Type B pancreatic cell (in vitro differentiated cells): ENCODE data around the gene ILDR1. TPM values are rescaled to one million over a fixed set of nuclear protein-coding genes. Genes with fewer than 3 reads are reported as not detected.

ENCODE experiments used
- DNase-seq: peaks from one replicate; pipeline ENCODE4 v3.0.0; 2021; ENCODE audit warnings: mixed read lengths; ENCODE audit not compliant: unreplicated experiment; ENCODE audit errors: extremely low spot score
- H3K27ac Mint-ChIP-seq: 2 replicates; pipeline ENCODE4 v1.8.0; 2021; ENCODE audit warnings: mild to moderate bottlenecking, mixed read lengths
- H3K27me3 Mint-ChIP-seq: 2 replicates; pipeline ENCODE4 v1.8.0; 2021; ENCODE audit warnings: mixed read lengths
- H3K36me3 Mint-ChIP-seq: 2 replicates; pipeline ENCODE4 v1.8.0; 2021; ENCODE audit warnings: mixed read lengths
- H3K4me1 Mint-ChIP-seq: one replicate; pipeline ENCODE4 v1.8.0; 2021; ENCODE audit warnings: mixed read lengths; ENCODE audit not compliant: unreplicated experiment
- H3K4me3 Mint-ChIP-seq: 2 replicates; pipeline ENCODE4 v1.8.0; 2021; ENCODE audit warnings: mild to moderate bottlenecking, mixed read lengths
- H3K9me3 Mint-ChIP-seq: 2 replicates; pipeline ENCODE4 v1.8.0; 2021; ENCODE audit warnings: mixed read lengths
- total RNA-seq: library from RNA; stranded (reverse); gene quantifications from 2 replicates; pipeline ENCODE4 v1.2.1, GENCODE V29; 2021; ENCODE audit warnings: low replicate concordance
- TF ChIP-seq, protein P1 (sequence below): fragments of 200-600 bp; sonication (generic); conservative IDR thresholded peaks from 2 replicates; pipeline ENCODE4 v1.5.0; 2021; ENCODE audit warnings: antibody characterized with exemption, mild to moderate bottlenecking

Gene ILDR1
- total RNA-seq, 1 donor from 2014 or later: 2.6 TPM

DNA sequence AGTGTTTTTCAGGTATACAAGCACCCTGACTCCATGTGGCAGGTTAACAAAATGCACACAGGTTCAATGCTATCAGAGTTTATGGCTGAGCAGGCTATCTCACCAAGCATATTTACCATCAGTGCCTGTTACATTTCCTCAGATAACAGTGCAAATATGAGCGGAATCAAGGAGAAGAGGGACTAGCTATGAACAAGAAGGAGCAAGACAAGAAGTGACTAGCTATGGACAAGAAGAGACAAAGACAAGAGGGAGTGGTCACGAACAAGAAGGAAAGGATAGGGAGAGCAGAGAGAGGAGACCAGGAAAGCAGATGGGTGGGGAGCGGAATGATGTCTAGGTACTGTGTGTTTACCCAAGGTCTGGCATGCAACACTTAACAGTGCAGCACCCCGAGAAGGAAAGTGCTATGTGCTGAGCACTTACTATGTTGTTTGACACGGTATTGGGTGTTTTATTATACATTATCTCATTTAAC, 8.6 kb downstream of the ILDR1 start:
- no peaks in the 10 kb centered on the region for H3K4me1 Mint-ChIP-seq
- peaks cover 13% of the 10 kb centered on the region for H3K27me3 Mint-ChIP-seq
- no peak for DNase-seq

DNA sequence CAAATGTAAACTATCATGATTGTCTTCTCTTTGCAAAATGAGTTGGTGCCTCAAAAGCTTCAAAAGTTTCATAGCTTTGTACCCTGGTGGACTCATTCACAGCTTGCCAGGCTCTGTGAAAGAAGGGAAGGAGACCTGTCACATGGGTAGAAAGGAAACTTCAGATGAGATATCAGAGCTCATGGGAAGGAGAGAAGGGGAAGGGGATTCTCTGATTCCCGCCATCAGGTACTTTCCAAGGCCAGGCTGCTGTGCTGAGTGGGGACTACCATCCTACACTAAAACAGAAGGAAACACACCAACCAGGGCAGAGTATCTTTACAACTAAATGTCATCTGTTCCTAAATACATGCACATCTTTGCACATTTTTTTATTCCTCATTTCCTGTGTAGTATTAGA, 9.2 kb downstream of the ILDR1 start:
- Mint-ChIP-seq H3K27ac (no peak overlapping the region), H3K27me3 (peaks cover 13% of the 10 kb centered on the region), H3K4me1 (no peaks in the 10 kb centered on the region), H3K9me3 (no peaks in the 10 kb centered on the region), H3K36me3 (no peaks in the 10 kb centered on the region), H3K4me3 (no peak overlapping the region)
- TF ChIP-seq, protein P1, sequence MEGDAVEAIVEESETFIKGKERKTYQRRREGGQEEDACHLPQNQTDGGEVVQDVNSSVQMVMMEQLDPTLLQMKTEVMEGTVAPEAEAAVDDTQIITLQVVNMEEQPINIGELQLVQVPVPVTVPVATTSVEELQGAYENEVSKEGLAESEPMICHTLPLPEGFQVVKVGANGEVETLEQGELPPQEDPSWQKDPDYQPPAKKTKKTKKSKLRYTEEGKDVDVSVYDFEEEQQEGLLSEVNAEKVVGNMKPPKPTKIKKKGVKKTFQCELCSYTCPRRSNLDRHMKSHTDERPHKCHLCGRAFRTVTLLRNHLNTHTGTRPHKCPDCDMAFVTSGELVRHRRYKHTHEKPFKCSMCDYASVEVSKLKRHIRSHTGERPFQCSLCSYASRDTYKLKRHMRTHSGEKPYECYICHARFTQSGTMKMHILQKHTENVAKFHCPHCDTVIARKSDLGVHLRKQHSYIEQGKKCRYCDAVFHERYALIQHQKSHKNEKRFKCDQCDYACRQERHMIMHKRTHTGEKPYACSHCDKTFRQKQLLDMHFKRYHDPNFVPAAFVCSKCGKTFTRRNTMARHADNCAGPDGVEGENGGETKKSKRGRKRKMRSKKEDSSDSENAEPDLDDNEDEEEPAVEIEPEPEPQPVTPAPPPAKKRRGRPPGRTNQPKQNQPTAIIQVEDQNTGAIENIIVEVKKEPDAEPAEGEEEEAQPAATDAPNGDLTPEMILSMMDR: no peak
- DNase-seq: no peak

More for the DNA sequence above, 8.6 kb downstream of the ILDR1 start:
- H3K9me3 Mint-ChIP-seq: no peaks in the 10 kb centered on the region
- H3K36me3 Mint-ChIP-seq: no peaks in the 10 kb centered on the region
- H3K4me3 Mint-ChIP-seq: no peak overlapping the region
- no peak overlapping the region for H3K27ac Mint-ChIP-seq
- TF ChIP-seq, protein P1: no peak

DNA sequence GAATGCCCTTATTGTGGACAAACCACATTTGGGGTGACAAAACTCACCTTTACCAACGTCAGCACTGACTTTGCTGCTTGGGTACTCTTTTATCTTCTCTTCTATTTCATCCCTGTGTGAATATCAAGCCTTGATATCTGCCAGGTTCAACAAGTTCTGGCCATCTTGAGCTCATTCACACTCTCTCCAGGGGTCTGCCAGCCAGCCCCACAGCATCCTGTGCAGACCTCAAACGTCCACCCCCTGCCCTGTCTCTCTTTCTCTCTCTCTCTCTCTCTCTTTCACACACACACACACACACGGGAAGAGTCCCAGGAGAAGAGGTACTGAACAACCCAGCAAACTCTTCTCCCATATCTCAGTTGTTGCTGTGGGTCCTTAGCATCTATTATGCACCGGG, 10.7 kb downstream of the ILDR1 start:
- Mint-ChIP-seq H3K36me3 (no peaks in the 10 kb centered on the region), H3K27ac (no peak overlapping the region), H3K4me3 (no peak overlapping the region), H3K9me3 (no peaks in the 10 kb centered on the region), H3K27me3 (peaks cover 13% of the 10 kb centered on the region), H3K4me1 (no peaks in the 10 kb centered on the region)
- TF ChIP-seq, protein P1: no peak
- no peak for DNase-seq

DNA sequence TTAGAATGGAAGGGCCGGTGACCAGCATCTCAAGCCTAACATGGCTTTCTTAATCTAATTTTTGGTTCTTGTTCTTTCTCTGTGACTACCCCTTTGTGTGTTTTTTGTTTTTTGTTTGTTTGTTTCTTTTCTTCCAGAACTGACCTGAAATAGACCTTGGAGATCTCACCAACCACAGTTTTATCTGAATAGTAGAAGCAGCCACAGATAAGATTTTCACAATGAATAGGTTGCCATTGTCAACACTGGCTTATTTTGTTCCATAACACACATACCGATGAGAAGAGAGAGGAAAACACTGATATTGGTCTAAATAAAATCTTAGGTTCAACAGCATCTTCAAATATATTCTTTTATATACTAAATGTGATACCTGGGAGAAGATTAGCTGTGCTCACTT, 11.5 kb downstream of the ILDR1 start:
- TF ChIP-seq, protein P1: no peak
- Mint-ChIP-seq H3K36me3 (no peaks in the 10 kb centered on the region), H3K4me3 (no peak overlapping the region), H3K9me3 (no peaks in the 10 kb centered on the region), H3K4me1 (no peaks in the 10 kb centered on the region), H3K27me3 (peaks cover 15% of the 10 kb centered on the region), H3K27ac (no peak overlapping the region)
- no peak for DNase-seq

DNA sequence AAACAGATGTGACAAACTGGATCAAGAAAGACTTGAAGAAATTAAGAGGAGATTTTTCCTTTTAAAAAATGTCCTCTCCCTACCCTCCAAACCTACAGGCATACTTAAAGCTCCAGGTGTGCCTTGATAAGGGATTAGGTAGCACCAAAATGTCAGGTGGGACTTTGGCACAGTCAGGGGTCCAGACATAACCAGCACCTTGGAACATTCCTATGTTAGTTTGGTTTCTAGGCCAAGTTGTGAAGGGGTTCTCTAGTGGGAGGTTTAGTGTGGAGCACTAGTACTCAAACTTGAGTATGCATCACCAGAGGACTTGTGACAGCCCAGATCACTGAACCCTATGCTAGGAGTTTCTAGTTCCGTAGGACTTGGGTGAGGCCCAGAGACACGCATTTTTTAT, 13.9 kb downstream of the ILDR1 start:
- no peak overlapping the region for H3K4me3 Mint-ChIP-seq
- TF ChIP-seq, protein P1: no peak
- peaks cover 5% of the 10 kb centered on the region for H3K4me1 Mint-ChIP-seq
- no peaks in the 10 kb centered on the region for H3K9me3 Mint-ChIP-seq
- DNase-seq: no peak
- H3K27me3 Mint-ChIP-seq: peaks cover 12% of the 10 kb centered on the region
- no peaks in the 10 kb centered on the region for H3K36me3 Mint-ChIP-seq
- no peak overlapping the region for H3K27ac Mint-ChIP-seq

DNA sequence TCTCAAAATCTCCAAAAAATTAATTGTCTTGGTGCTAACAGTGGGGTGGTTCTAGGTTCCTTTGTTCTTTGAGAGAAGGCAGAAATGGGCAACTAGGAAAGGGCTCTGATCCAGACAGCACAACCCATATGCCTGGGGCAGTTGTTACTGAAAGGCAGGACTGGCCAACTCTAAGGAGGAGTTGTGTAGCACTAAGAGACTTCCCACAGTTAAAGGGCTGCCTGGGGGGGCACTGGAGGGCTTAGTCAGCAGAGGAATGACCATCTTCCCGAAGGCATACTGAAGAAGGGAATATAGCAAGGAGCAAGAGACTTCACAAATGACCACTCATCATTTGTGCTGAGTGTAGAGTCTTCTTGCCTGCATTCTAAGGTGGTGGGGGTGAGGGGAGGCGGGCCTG, 15.8 kb downstream of the ILDR1 start:
- no peak for DNase-seq
- no peak overlapping the region for H3K4me3 Mint-ChIP-seq
- peaks cover 5% of the 10 kb centered on the region for H3K4me1 Mint-ChIP-seq
- TF ChIP-seq, protein P1: no peak
- no peak overlapping the region for H3K27ac Mint-ChIP-seq
- peaks cover 7% of the 10 kb centered on the region for H3K27me3 Mint-ChIP-seq
- H3K36me3 Mint-ChIP-seq: no peaks in the 10 kb centered on the region
- H3K9me3 Mint-ChIP-seq: no peaks in the 10 kb centered on the region
